Neuronal stem cell (in vitro differentiated cells): ENCODE results near the gene VWC2L.
A peak's percentile ranks its signal among the peaks of the same experiment; 100 is the strongest.

ENCODE experiments used
- DNase-seq: peaks from one replicate; pipeline ENCODE4 v3.0.0-alpha.2; 2013; ENCODE audit warnings: low spot score
- H2AFZ ChIP-seq: one replicate; pipeline ENCODE4 v1.6.1; 2013; ENCODE audit warnings: mild to moderate bottlenecking, low read length, inconsistent platforms
- H2AK5ac ChIP-seq: 2 replicates; pipeline ENCODE4 v1.6.1; 2013; ENCODE audit warnings: low read depth, mild to moderate bottlenecking, inconsistent platforms, low read length, moderate library complexity, mixed read lengths
- H2BK120ac ChIP-seq: 2 replicates; pipeline ENCODE4 v1.6.1; 2013; ENCODE audit warnings: low read depth, mild to moderate bottlenecking, inconsistent platforms, low read length, moderate library complexity, mixed read lengths
- H2BK12ac ChIP-seq: one replicate; pipeline ENCODE4 v1.6.1; 2013; ENCODE audit warnings: low read length, inconsistent platforms
- H2BK15ac ChIP-seq: 2 replicates; pipeline ENCODE4 v1.6.1; 2013; ENCODE audit warnings: mild to moderate bottlenecking, low read length, inconsistent platforms, mixed read lengths
- H2BK5ac ChIP-seq: one replicate; pipeline ENCODE4 v1.6.1; 2013; ENCODE audit warnings: inconsistent platforms, mild to moderate bottlenecking, low read length, moderate library complexity
- H3K14ac ChIP-seq: one replicate; pipeline ENCODE4 v1.6.1; 2013; ENCODE audit warnings: low read length, inconsistent platforms
- H3K18ac ChIP-seq: 2 replicates; pipeline ENCODE4 v1.6.1; 2013; ENCODE audit warnings: low read length, inconsistent platforms
- H3K23ac ChIP-seq: 2 replicates; pipeline ENCODE4 v1.6.1; 2013; ENCODE audit warnings: low read depth, mild to moderate bottlenecking, mixed read lengths, low read length, inconsistent platforms; ENCODE audit not compliant: poor library complexity
- H3K27ac ChIP-seq: replicated peaks from 3 replicates; pipeline ENCODE4 v1.5.1; 2013; ENCODE audit warnings: low read length, inconsistent platforms
- H3K27me3 ChIP-seq, 3 experiments: 2 replicates each; pipeline ENCODE4 v1.6.1; 2013; ENCODE audit warnings: low read length in 3 of 3, mild to moderate bottlenecking in 2 of 3, inconsistent platforms in 1 of 3, low read depth in 1 of 3, mixed read lengths in 1 of 3, moderate library complexity in 1 of 3; ENCODE audit not compliant: control insufficient read depth in 3 of 3, insufficient read depth in 3 of 3
- H3K36me3 ChIP-seq, 2 donors: replicated peaks in 1 of 2; 2 replicates each; pipeline ENCODE4 v1.6.1; 2013; ENCODE audit warnings: low read length in 2 of 2; ENCODE audit not compliant: control insufficient read depth in 2 of 2, insufficient read depth in 2 of 2
- H3K4ac ChIP-seq: 2 replicates; pipeline ENCODE4 v1.6.1; 2013; ENCODE audit warnings: inconsistent platforms, mild to moderate bottlenecking, low read length, moderate library complexity
- H3K4me1 ChIP-seq, 2 donors: 1 replicate in 1 of 2; 2 replicates in 1 of 2; pipeline ENCODE4 v1.6.1; 2013; ENCODE audit warnings: low read length in 2 of 2, low read depth in 1 of 2; ENCODE audit not compliant: control insufficient read depth in 2 of 2, insufficient read depth in 1 of 2
- H3K4me2 ChIP-seq: one replicate; pipeline ENCODE4 v1.6.1; 2013; ENCODE audit warnings: mild to moderate bottlenecking, low read length, inconsistent platforms; ENCODE audit not compliant: insufficient read depth, poor library complexity, severe bottlenecking
- H3K4me3 ChIP-seq, 2 donors: 2 replicates each; pipeline ENCODE4 v1.5.1; 2013; ENCODE audit warnings: low read length in 2 of 2, mild to moderate bottlenecking in 2 of 2, inconsistent platforms in 1 of 2, moderate library complexity in 1 of 2
- H3K79me1 ChIP-seq: one replicate; pipeline ENCODE4 v1.6.1; 2013; ENCODE audit warnings: low read depth, mild to moderate bottlenecking, inconsistent platforms, low read length, moderate library complexity
- H3K9ac ChIP-seq: one replicate; pipeline ENCODE4 v1.6.1; 2013; ENCODE audit warnings: mild to moderate bottlenecking, low read depth, low read length, inconsistent platforms; ENCODE audit not compliant: poor library complexity
- H3K9me3 ChIP-seq, 2 donors: replicated peaks in 1 of 2; 2 replicates each; pipeline versions ENCODE3 to v1.6.1; 2013; ENCODE audit warnings: low read length in 2 of 2, mild to moderate bottlenecking in 2 of 2, inconsistent platforms in 1 of 2, low read depth in 1 of 2, mixed read lengths in 1 of 2, moderate library complexity in 1 of 2; ENCODE audit not compliant: control insufficient read depth in 2 of 2, insufficient read depth in 1 of 2
- H4K8ac ChIP-seq: one replicate; pipeline ENCODE4 v1.6.1; 2013; ENCODE audit warnings: low read depth, mild to moderate bottlenecking, inconsistent platforms, low read length, moderate library complexity
- H4K91ac ChIP-seq: one replicate; pipeline ENCODE4 v1.6.1; 2013; ENCODE audit warnings: low read length, low read depth, mild to moderate bottlenecking, inconsistent platforms; ENCODE audit not compliant: poor library complexity
- WGBS, 2 donors: extraction: QIAGEN DNeasy Blood & Tissue Kit; methylation state at CpG; one replicate each; pipeline ENCODE4 v1.1.7; 2013; ENCODE audit warnings: missing lambda C conversion rate in 2 of 2, mixed read lengths in 1 of 2; ENCODE audit not compliant: insufficient read length in 2 of 2, insufficient replicate concordance in 1 of 2; ENCODE audit errors: extremely low coverage in 2 of 2; 5-methylcytosine and 5-hydroxymethylcytosine counted together

The VWC2L gene

DNA sequence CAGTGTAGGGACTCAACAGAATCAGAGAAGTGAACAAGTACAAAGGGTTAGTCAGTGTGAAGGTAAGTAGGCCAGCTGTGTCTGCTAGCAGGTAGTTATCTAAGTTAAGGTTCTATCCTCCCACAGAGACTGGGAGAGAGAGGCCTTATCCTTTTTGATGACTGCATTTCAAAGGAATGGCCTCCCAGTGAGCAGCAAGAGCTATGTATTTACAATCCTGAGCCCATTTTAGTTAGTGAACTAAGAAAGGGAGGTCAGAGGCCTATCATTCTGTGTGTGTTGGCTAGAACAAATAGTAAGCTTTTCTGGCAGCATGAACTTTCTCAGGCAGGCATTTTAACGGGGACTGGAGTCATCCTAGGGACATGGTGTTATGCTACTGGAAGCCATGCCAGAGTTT lies 182.9 kb downstream of the VWC2L start:
- no peak overlapping the region for H2BK12ac ChIP-seq
- H3K36me3 ChIP-seq, result no peaks in the 10 kb centered on the region
- no peak overlapping the region for H2AK5ac ChIP-seq
- WGBS, 2 donors, result no CpG with 5 or more reads among the region's 1 CpG
- no peak overlapping the region for H2BK120ac ChIP-seq
- H3K23ac ChIP-seq, result no peak overlapping the region
- no peaks in the 10 kb centered on the region for H3K79me1 ChIP-seq
- peak; percentile 61 for DNase-seq
- no peaks in the 10 kb centered on the region for H3K27me3 ChIP-seq
- no peak overlapping the region for H2BK15ac ChIP-seq
- no peaks in the 10 kb centered on the region for H3K9me3 ChIP-seq
- no peak overlapping the region for H3K18ac ChIP-seq
- peak overlapping the region; percentile 61 for H2AFZ ChIP-seq
- no peak overlapping the region for H3K4ac ChIP-seq
- H2BK5ac ChIP-seq, result no peak overlapping the region
- H3K27ac ChIP-seq, result peak overlapping the region; percentile 62
- no peak overlapping the region for H3K14ac ChIP-seq
- peaks cover 2 to 11% of the 10 kb centered on the region in 2 donors for H3K4me1 ChIP-seq
- no peak overlapping the region for H3K4me2 ChIP-seq
- no peak overlapping the region for H4K91ac ChIP-seq
- H3K9ac ChIP-seq, result no peak overlapping the region
- H3K4me3 ChIP-seq, result no peak overlapping the region
- H4K8ac ChIP-seq, result no peak overlapping the region

DNA sequence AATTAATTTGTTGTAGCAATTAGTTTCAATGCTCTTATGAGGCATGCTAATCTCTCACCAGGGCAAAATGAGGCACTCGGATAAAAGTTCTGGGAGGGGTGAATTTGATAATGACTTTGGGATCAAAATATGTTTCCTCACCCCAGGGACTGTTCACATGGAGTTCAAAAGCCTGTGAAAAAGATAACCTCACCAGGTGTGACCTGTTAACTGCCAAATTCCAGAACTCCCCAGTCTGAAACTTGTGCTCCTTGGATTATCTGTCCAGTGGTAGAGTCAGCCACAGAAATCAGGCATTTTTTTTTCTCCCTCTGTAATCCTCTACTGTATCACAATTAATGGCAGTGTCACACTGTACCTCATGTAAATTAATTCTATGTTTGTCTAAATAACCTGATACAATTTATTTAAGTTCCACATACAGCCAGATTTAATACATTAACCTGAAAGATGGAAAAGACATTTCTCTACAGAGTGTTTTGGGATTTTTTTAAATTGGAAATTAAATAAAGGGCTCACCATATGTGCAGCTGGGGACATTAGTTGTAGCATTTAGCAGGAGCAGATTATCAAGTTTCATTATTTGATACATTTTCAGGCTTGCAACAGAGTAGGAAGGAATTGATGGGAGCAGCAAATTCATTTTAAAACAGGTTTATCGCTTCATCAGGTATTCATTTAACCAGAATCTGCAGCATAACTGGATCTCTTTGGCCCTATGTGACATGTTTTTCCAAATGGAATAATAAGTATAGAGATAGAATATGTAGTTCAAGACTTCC lies 191.2 kb downstream of the VWC2L start:
- H3K14ac ChIP-seq, result no peak overlapping the region
- no peak overlapping the region for H4K8ac ChIP-seq
- H2BK12ac ChIP-seq, result no peak overlapping the region
- H3K18ac ChIP-seq, result no peak overlapping the region
- no peak overlapping the region for H3K27ac ChIP-seq
- H3K23ac ChIP-seq, result no peak overlapping the region
- no peak overlapping the region for H3K4me2 ChIP-seq
- H2AFZ ChIP-seq, result no peak overlapping the region
- H4K91ac ChIP-seq, result no peak overlapping the region
- H3K9ac ChIP-seq, result no peak overlapping the region
- no peak overlapping the region for H3K4me3 ChIP-seq
- no peak overlapping the region for H2BK120ac ChIP-seq
- no peaks in the 10 kb centered on the region for H3K27me3 ChIP-seq
- H3K79me1 ChIP-seq, result no peaks in the 10 kb centered on the region
- H3K36me3 ChIP-seq, result no peaks in the 10 kb centered on the region
- no peak for DNase-seq
- H2BK5ac ChIP-seq, result no peak overlapping the region
- no CpG with 5 or more reads among the region's 2 CpGs for WGBS, 2 donors
- no peaks in the 10 kb centered on the region for H3K9me3 ChIP-seq
- H3K4me1 ChIP-seq, result no peaks in the 10 kb centered on the region
- H2BK15ac ChIP-seq, result no peak overlapping the region
- no peak overlapping the region for H3K4ac ChIP-seq
- no peak overlapping the region for H2AK5ac ChIP-seq

DNA sequence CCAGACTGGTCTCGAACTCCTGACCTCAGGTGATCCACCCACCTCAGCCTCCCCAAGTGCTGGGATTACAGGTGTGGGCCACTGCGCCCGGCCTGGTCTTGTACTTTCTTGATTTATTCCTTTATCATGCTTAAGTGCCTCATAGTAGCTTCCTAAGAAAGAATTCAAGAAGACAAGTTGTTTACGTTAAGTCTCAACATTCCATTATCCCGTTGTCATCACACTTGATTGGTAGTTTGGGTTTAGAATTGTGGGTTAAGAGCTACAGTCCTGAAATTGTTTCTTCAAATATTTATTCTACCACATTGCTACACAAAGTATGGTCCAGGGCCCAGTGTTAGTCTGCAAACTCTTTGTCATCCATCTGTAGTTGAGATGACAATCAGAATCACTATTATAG lies 194.0 kb downstream of the VWC2L start:
- Histone ChIP-seq H3K14ac (no peak overlapping the region), H3K23ac (no peak overlapping the region), H3K4me1 (no peaks in the 10 kb centered on the region), H2BK12ac (no peak overlapping the region), H4K8ac (no peak overlapping the region), H3K4ac (no peak overlapping the region), H2BK5ac (no peak overlapping the region), H2AFZ (no peak overlapping the region), H3K4me3 (no peak overlapping the region), H2AK5ac (no peak overlapping the region), H3K27me3 (no peaks in the 10 kb centered on the region), H3K18ac (no peak overlapping the region), H2BK120ac (no peak overlapping the region), H3K79me1 (no peaks in the 10 kb centered on the region), H3K4me2 (no peak overlapping the region), H3K36me3 (no peaks in the 10 kb centered on the region), H2BK15ac (no peak overlapping the region), H3K9ac (no peak overlapping the region), H3K9me3 (no peaks in the 10 kb centered on the region), H3K27ac (no peak overlapping the region), H4K91ac (no peak overlapping the region)
- WGBS, 2 donors, result no CpG with 5 or more reads among the region's 5 CpGs
- DNase-seq, result no peak

GRCh38 chr2:214607051-214607450 lies 196.2 kb downstream of the VWC2L start:
- Histone ChIP-seq H3K4ac (no peak overlapping the region), H3K9me3 (no peaks in the 10 kb centered on the region), H3K9ac (no peak overlapping the region), H3K14ac (no peak overlapping the region), H2BK12ac (no peak overlapping the region), H3K4me1 (no peaks in the 10 kb centered on the region), H2AK5ac (no peak overlapping the region), H3K27ac (no peak overlapping the region), H2BK120ac (no peak overlapping the region), H3K18ac (no peak overlapping the region), H2AFZ (peak overlapping the region; percentile 3), H3K36me3 (no peaks in the 10 kb centered on the region), H3K4me2 (no peak overlapping the region), H2BK15ac (no peak overlapping the region), H3K4me3 (no peak overlapping the region), H3K27me3 (no peaks in the 10 kb centered on the region), H3K79me1 (no peaks in the 10 kb centered on the region), H3K23ac (no peak overlapping the region), H4K8ac (no peak overlapping the region), H4K91ac (no peak overlapping the region), H2BK5ac (no peak overlapping the region)
- WGBS, 2 donors, result no CpG with 5 or more reads among the region's 4 CpGs
- no peak for DNase-seq
